ENCODE data around the gene GADD45B. TPM values are rescaled to one million over a fixed set of nuclear protein-coding genes. Genes with fewer than 3 reads are reported as not detected.
A peak's percentile ranks its signal among the peaks of the same experiment; 100 is the strongest.

GADD45B gene
- total RNA-seq, 1 experiment from 2014 or later, result 16.4 TPM

DNA sequence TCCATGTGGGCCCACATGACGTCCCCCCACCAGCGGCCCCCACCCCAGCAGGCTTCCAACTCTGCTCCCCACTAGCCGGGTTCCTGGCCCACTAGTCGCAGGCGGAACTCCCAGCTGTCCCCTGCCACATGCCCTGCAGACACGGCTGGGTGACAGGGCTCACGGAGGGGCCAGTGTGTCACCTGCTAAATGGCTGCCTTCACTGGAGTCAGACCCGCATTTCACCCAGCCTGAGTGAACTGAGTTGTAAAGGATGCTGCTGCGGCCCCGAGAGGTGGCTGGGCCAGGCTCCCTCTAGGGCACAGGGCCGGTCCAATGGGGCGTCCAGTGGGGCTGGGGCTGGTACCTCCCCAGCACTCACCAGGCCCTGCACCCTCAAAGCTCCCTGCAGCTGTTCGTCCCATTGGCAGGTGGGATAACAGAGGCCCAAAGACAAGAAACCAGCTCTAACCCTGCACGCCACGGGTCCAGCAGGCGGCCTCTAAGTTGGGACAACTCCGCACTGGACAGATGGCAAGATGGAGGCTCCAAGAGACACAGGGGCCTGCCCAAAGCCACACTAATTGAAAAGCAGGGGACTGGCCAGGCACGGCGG, 22.4 kb upstream of the GADD45B start:
- no peak overlapping the region for H3K27ac ChIP-seq (ENCODE audit: low read depth, low read length, poor library complexity, severe bottlenecking)
- no peak overlapping the region for H3K4me3 ChIP-seq (ENCODE audit: low read depth, low read length, poor library complexity, severe bottlenecking)
- peaks cover 20% of the 10 kb centered on the region for H3K4me1 ChIP-seq (ENCODE audit: insufficient read depth, low read length, poor library complexity, severe bottlenecking)
- TF ChIP-seq, protein P1, sequence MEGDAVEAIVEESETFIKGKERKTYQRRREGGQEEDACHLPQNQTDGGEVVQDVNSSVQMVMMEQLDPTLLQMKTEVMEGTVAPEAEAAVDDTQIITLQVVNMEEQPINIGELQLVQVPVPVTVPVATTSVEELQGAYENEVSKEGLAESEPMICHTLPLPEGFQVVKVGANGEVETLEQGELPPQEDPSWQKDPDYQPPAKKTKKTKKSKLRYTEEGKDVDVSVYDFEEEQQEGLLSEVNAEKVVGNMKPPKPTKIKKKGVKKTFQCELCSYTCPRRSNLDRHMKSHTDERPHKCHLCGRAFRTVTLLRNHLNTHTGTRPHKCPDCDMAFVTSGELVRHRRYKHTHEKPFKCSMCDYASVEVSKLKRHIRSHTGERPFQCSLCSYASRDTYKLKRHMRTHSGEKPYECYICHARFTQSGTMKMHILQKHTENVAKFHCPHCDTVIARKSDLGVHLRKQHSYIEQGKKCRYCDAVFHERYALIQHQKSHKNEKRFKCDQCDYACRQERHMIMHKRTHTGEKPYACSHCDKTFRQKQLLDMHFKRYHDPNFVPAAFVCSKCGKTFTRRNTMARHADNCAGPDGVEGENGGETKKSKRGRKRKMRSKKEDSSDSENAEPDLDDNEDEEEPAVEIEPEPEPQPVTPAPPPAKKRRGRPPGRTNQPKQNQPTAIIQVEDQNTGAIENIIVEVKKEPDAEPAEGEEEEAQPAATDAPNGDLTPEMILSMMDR (conservative IDR thresholded peaks at IDR 0.05; ENCODE audit: low read depth, low read length), result no peak
- no peak for TF ChIP-seq EZH2 (IDR thresholded peaks at IDR 0.05; ENCODE audit: borderline replicate concordance, low read depth, low read length, poor library complexity, severe bottlenecking)
- H3K27me3 ChIP-seq (replicated peaks; ENCODE audit: insufficient read depth, low read depth, low read length, poor library complexity), result no peaks in the 10 kb centered on the region
- peaks cover 11% of the 10 kb centered on the region for H3K36me3 ChIP-seq (ENCODE audit: insufficient read depth, low read length, poor library complexity, severe bottlenecking)
- POLR2A ChIA-PET (ENCODE audit: low non-redundant PET), result interaction anchor here (0.6 kb wide), 1 partner anchor 16 kb away, joined by 6 read pairs; no protein-coding TSS in a partner anchor
- CTCF ChIA-PET, result no interaction called here
- intact Hi-C loops (cut with micrococcal nuclease; ENCODE audit: unreplicated experiment), result no loop called here
- no TSS peak for BruUV-seq (replicated peaks)
- H3K9me3 ChIP-seq (ENCODE audit: low read depth, low read length, poor library complexity, severe bottlenecking), result no peaks in the 10 kb centered on the region
- DNase-seq (ENCODE audit: low spot score), result no peak

GRCh38 chr19:2454199-2454961, 21.5 kb upstream of the GADD45B start:
- Histone ChIP-seq H3K27ac (ENCODE audit: low read depth, low read length, poor library complexity, severe bottlenecking) (peak overlapping the region; percentile 98), H3K27me3 (replicated peaks; ENCODE audit: insufficient read depth, low read depth, low read length, poor library complexity) (no peaks in the 10 kb centered on the region), H3K36me3 (ENCODE audit: insufficient read depth, low read length, poor library complexity, severe bottlenecking) (peaks cover 11% of the 10 kb centered on the region), H3K4me3 (ENCODE audit: low read depth, low read length, poor library complexity, severe bottlenecking) (peak overlapping the region; percentile 100), H3K4me1 (ENCODE audit: insufficient read depth, low read length, poor library complexity, severe bottlenecking) (peaks cover 20% of the 10 kb centered on the region), H3K9me3 (ENCODE audit: low read depth, low read length, poor library complexity, severe bottlenecking) (no peaks in the 10 kb centered on the region)
- ChIA-PET CTCF (interaction anchor here (0.6 kb wide), 1 partner anchor 147 kb away, joined by 8 read pairs; no protein-coding TSS in a partner anchor), POLR2A (ENCODE audit: low non-redundant PET) (interaction anchor here (0.6 kb wide), 1 partner anchor 15 kb away, joined by 6 read pairs; no protein-coding TSS in a partner anchor)
- BruUV-seq (replicated peaks), result TSS peak; percentile 7
- DNase-seq (ENCODE audit: low spot score), result no peak
- TF ChIP-seq EZH2 (IDR thresholded peaks at IDR 0.05; ENCODE audit: borderline replicate concordance, low read depth, low read length, poor library complexity, severe bottlenecking), result no peak
- TF ChIP-seq, protein P1 (conservative IDR thresholded peaks at IDR 0.05; ENCODE audit: low read depth, low read length), result no peak
- intact Hi-C loops (cut with micrococcal nuclease; ENCODE audit: unreplicated experiment), result no loop called here

DNA sequence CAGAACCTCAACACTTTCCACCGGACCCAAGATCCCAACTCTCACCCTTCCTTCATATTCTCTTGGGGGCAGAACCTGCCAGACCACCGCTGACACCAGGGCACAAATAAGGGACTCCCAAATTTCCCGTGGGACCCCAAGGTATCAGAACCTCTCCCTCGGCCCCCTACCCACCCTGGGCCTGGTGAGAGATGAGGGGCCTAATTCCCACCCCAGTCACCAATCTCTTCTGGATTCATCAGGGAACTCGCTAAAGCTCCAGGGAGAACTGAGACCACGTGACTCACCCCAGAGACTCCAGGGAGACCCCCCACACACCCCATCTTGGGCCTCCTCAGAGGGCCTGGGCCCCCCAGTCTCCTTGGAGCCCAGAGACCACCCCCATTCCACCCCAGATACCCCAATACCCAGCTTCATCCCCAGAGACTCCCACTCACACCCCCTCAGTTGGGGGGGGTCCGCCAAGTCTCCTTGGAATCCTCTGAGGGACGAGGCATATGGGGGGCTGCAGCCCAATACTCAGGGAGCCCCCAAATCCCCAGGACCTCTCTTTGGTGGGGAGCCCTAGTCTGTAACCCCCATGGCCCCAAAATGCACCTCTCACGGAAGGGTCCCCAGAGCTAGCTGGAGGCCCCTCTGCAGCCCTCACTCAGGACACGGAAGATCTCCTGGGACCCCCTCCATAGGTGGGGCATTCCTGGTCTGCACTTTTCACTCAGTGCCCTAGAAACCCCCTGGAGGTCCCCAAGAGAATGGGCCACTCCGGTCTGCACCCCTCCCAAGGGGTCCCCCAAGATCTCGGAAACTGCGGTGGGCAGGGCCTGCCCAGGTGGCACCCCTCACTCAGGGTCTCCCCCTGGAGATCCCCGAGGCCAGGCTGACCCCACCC, 20.7 kb upstream of the GADD45B start:
- ChIA-PET CTCF (no interaction called here), POLR2A (ENCODE audit: low non-redundant PET) (no interaction called here)
- H3K4me1 ChIP-seq (ENCODE audit: insufficient read depth, low read length, poor library complexity, severe bottlenecking), result peaks cover 20% of the 10 kb centered on the region
- no TSS peak for BruUV-seq (replicated peaks)
- H3K27me3 ChIP-seq (replicated peaks; ENCODE audit: insufficient read depth, low read depth, low read length, poor library complexity), result no peaks in the 10 kb centered on the region
- no peak for DNase-seq (ENCODE audit: low spot score)
- no peaks in the 10 kb centered on the region for H3K9me3 ChIP-seq (ENCODE audit: low read depth, low read length, poor library complexity, severe bottlenecking)
- peak overlapping the region; percentile 100 for H3K4me3 ChIP-seq (ENCODE audit: low read depth, low read length, poor library complexity, severe bottlenecking)
- H3K36me3 ChIP-seq (ENCODE audit: insufficient read depth, low read length, poor library complexity, severe bottlenecking), result peaks cover 9% of the 10 kb centered on the region
- TF ChIP-seq EZH2 (IDR thresholded peaks at IDR 0.05; ENCODE audit: borderline replicate concordance, low read depth, low read length, poor library complexity, severe bottlenecking), result no peak
- TF ChIP-seq, protein P1 (conservative IDR thresholded peaks at IDR 0.05; ENCODE audit: low read depth, low read length), result no peak
- intact Hi-C loops (cut with micrococcal nuclease; ENCODE audit: unreplicated experiment), result no loop called here
- H3K27ac ChIP-seq (ENCODE audit: low read depth, low read length, poor library complexity, severe bottlenecking), result peak overlapping the region; percentile 98

Data from A673 (cell line).